Keratinocyte (primary cell): ENCODE results near the gene CS.

Experiments
- CTCF ChIP-seq, 3 experiments: IDR thresholded peaks in 1 of 3; conservative IDR thresholded peaks in 1 of 3; optimal IDR thresholded peaks in 1 of 3; 2 replicates in 2 of 3; 3 replicates in 1 of 3; pipeline versions ENCODE3 to v1.5.1; 2011; ENCODE audit warnings: low read length in 3 of 3, mild to moderate bottlenecking in 3 of 3, moderate library complexity in 2 of 3, control low read depth in 1 of 3, inconsistent platforms in 1 of 3; ENCODE audit not compliant: insufficient read depth in 2 of 3; ENCODE audit errors: extremely low read depth in 1 of 3
- EZH2 ChIP-seq: IDR thresholded peaks from one replicate; pipeline ENCODE4 v1.6.1; 2012; ENCODE audit warnings: inconsistent platforms, mild to moderate bottlenecking, low read length, moderate library complexity

DNA sequence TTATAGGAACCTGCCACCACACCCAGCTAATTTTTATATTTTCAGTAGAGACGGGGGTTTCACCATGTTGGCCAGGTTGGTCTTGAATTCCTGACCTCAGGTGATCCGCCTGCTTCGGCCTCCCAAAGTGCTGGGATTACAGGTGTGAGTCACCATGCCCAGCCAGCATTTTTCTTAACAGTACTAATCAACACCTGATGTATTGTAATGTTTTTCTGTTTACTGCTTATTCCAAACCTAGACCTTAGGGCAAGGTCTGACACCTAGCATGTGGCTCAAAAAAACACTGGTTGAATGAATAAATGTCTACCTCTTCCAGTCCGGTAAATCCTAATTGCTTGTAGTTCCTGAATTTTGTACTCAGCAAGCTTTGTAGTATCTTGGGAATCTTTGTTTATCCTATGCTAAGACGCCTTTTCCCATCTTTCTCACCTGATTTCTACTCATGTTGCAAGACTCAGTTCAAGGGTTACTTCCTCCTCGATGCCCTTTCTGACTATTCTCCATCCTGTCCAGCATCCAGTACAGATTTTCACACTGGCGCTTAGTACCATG, 30.9 kb upstream of the CS start:
- TF ChIP-seq EZH2 = no peak
- no peak for TF ChIP-seq CTCF (optimal IDR thresholded peaks at IDR 0.05 in 1 of 3, IDR thresholded peaks at IDR 0.05 in 1 of 3, conservative IDR thresholded peaks at IDR 0.05 in 1 of 3; ENCODE audit: extremely low read depth in 1 of 3, insufficient read depth in 2 of 3, low read length in 3 of 3)
